Suprapubic skin (tissue), 4 donors: ENCODE data around the gene IGSF5. TPM values are rescaled to one million over a fixed set of nuclear protein-coding genes. Genes with fewer than 3 reads are reported as not detected.

Experiments used
- DNase-seq, 2 donors: peaks; one replicate each; pipeline ENCODE4 v3.0.0-alpha.2; 2019; ENCODE audit warnings: low spot score in 2 of 2
- H3K27ac ChIP-seq: fragments of 200-600 bp; sonication (generic); one replicate; pipeline ENCODE4 v1.5.1; 2019
- H3K27me3 ChIP-seq: fragments of 200-600 bp; sonication (generic); one replicate; pipeline ENCODE4 v1.5.1; 2019
- H3K36me3 ChIP-seq: fragments of 200-600 bp; sonication (generic); one replicate; pipeline ENCODE4 v1.5.1; 2019
- H3K4me1 ChIP-seq: fragments of 200-600 bp; sonication (generic); one replicate; pipeline ENCODE4 v1.5.1; 2019
- H3K4me3 ChIP-seq: fragments of 200-600 bp; sonication (generic); one replicate; pipeline ENCODE4 v1.5.1; 2019; ENCODE audit warnings: mild to moderate bottlenecking
- H3K9me3 ChIP-seq: fragments of 200-600 bp; sonication (generic); one replicate; pipeline ENCODE4 v1.5.1; 2019
- CTCF ChIP-seq, 2 donors: fragments of 200-600 bp in 1 of 2; fragments of 450-650 bp in 1 of 2; sonication (generic) in 1 of 2; IDR thresholded peaks; one replicate each; pipeline ENCODE4 v1.5.1; 2016 to 2019; ENCODE audit warnings: antibody characterized with exemption in 2 of 2, mild to moderate bottlenecking in 1 of 2, moderate library complexity in 1 of 2
- EP300 ChIP-seq: sonication (generic); formaldehyde crosslinking; IDR thresholded peaks from one replicate; pipeline ENCODE4 v1.6.1; 2017; ENCODE audit warnings: antibody characterized with exemption
- POLR2A ChIP-seq, 2 donors: fragments of 450-650 bp; IDR thresholded peaks; one replicate each; pipeline ENCODE4 v1.6.1; 2017; ENCODE audit warnings: antibody characterized with exemption in 2 of 2, mild to moderate bottlenecking in 2 of 2, moderate library complexity in 2 of 2
- POLR2AphosphoS5 ChIP-seq, 3 donors: sonication (generic); formaldehyde crosslinking; IDR thresholded peaks; one replicate each; pipeline ENCODE4 v1.6.1; 2017; ENCODE audit warnings: antibody characterized with exemption in 3 of 3
- WGBS: methylation state at CpG from one replicate; pipeline ENCODE4 v1.1.5; 2018; 5-methylcytosine and 5-hydroxymethylcytosine counted together
- total RNA-seq, 4 donors: library from RNA; depleted of rRNA; stranded (reverse); fragments of >200 nt; gene quantifications; one replicate each; pipeline ENCODE4 v1.1.0, GENCODE V29; 2016

IGSF5 gene
- total RNA-seq, 4 donors from 2014 or later: 0.95 to 1.0 TPM; not detected in 2

GRCh38 chr21:39840373-39841097 is 95.6 kb downstream of the IGSF5 start:
- no peaks in the 10 kb centered on the region for H3K36me3 ChIP-seq
- no peaks in the 10 kb centered on the region for H3K27me3 ChIP-seq
- WGBS: 60% methylated on average over 18 of the region's 22 CpGs
- TF ChIP-seq POLR2A (IDR thresholded peaks at IDR 0.05): no peak
- no peak for TF ChIP-seq CTCF (IDR thresholded peaks at IDR 0.05)
- no peak for TF ChIP-seq POLR2AphosphoS5 (IDR thresholded peaks at IDR 0.05)
- no peak for TF ChIP-seq EP300
- no peaks in the 10 kb centered on the region for H3K4me1 ChIP-seq
- no peak overlapping the region for H3K27ac ChIP-seq
- no peak for DNase-seq
- H3K4me3 ChIP-seq: no peak overlapping the region
- no peaks in the 10 kb centered on the region for H3K9me3 ChIP-seq

DNA sequence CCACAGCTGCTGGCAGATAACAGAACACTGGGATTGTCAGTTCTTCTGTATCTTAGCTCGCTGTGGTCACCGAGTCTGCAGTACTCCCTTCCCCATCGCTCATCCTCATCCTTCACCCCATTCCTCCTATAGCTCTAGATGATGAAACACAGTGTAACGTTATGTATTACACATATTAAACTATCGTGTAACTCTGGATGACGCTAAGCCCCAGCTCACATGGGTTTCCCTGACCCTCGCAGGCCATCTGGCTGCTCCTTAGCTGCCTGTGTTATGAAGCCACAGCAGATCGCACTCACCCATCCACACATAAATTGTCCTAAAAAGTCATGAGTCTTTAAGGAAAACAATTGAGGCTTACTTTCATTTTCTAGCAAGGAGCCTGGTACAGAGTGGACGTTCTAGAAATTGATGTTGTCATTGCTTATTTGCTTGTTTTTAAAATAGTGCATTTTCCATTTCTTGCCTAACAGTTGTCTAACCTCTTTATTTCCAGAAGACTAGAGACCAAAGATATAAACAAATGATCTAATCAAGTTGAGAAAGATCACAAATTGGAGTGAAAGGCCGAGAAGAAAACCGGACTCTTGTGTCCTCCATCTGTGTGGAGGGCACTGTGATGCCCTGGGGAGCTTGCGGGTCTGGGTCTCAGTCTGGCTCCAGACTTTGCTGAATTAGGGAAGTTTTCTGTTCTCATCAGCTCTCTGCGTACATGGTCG is 97.9 kb downstream of the IGSF5 start:
- no peak overlapping the region for H3K27ac ChIP-seq
- no peaks in the 10 kb centered on the region for H3K36me3 ChIP-seq
- DNase-seq: no peak
- TF ChIP-seq CTCF (IDR thresholded peaks at IDR 0.05): no peak
- TF ChIP-seq EP300: no peak
- no peak for TF ChIP-seq POLR2AphosphoS5 (IDR thresholded peaks at IDR 0.05)
- no peaks in the 10 kb centered on the region for H3K27me3 ChIP-seq
- H3K9me3 ChIP-seq: no peaks in the 10 kb centered on the region
- no peak overlapping the region for H3K4me3 ChIP-seq
- H3K4me1 ChIP-seq: no peaks in the 10 kb centered on the region
- WGBS: 81% methylated on average over 14 of the region's 14 CpGs

GRCh38 chr21:39843483-39843882 is 98.5 kb downstream of the IGSF5 start:
- Histone ChIP-seq H3K4me1 (no peaks in the 10 kb centered on the region), H3K36me3 (no peaks in the 10 kb centered on the region), H3K4me3 (no peak overlapping the region), H3K9me3 (no peaks in the 10 kb centered on the region), H3K27me3 (no peaks in the 10 kb centered on the region), H3K27ac (no peak overlapping the region)
- no peak for DNase-seq
- TF ChIP-seq POLR2AphosphoS5 (IDR thresholded peaks at IDR 0.05): no peak
- WGBS: 71% methylated on average over 4 of the region's 4 CpGs

DNA sequence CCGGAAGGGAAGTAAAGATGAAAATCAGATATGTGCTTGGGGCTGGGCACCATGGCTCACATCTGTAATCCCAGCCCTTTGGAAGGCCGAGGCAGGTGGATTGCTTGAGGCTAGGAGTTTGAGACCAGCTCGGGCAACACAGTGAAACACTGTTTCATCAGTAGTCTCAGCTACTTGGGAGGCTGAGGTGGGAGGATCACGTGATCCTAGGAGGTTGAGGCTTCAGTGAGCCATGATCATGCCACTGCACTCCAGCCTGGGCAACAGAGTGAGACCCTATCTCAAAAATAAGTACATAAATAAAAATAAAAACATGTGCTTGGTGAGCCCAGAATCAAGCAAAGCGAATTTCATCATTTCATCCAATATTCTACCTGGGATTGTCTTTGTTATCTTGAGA is 98.9 kb downstream of the IGSF5 start:
- no peaks in the 10 kb centered on the region for H3K36me3 ChIP-seq
- WGBS: 72% methylated on average over 5 of the region's 5 CpGs
- H3K4me3 ChIP-seq: no peak overlapping the region
- H3K4me1 ChIP-seq: no peaks in the 10 kb centered on the region
- TF ChIP-seq POLR2AphosphoS5 (IDR thresholded peaks at IDR 0.05) (no peak), EP300 (no peak), POLR2A (IDR thresholded peaks at IDR 0.05) (no peak), CTCF (IDR thresholded peaks at IDR 0.05) (no peak)
- H3K27me3 ChIP-seq: no peaks in the 10 kb centered on the region
- H3K27ac ChIP-seq: no peak overlapping the region
- H3K9me3 ChIP-seq: no peaks in the 10 kb centered on the region
- DNase-seq: no peak

- 45% methylated on average over 6 of the region's 6 CpGs for WGBS
- Histone ChIP-seq H3K27me3 (no peaks in the 10 kb centered on the region), H3K36me3 (no peaks in the 10 kb centered on the region), H3K9me3 (no peaks in the 10 kb centered on the region), H3K27ac (no peak overlapping the region), H3K4me3 (no peak overlapping the region), H3K4me1 (no peaks in the 10 kb centered on the region)
- TF ChIP-seq CTCF (IDR thresholded peaks at IDR 0.05) (no peak), EP300 (no peak)
- no peak for DNase-seq
Observed at GRCh38 chr21:39845571-39846130, 100.7 kb downstream of the IGSF5 start.
